Fibroblast of pulmonary artery (primary cell): Measurements from ENCODE around the gene DHTKD1.

Experiments
- DNase-seq: peaks from one replicate; pipeline ENCODE4 v3.0.0-alpha.2; 2010; ENCODE audit warnings: low read depth
- H3K4me3 ChIP-seq: replicated peaks from 2 replicates; pipeline ENCODE4 v1.5.1; 2011; ENCODE audit warnings: low read depth, mild to moderate bottlenecking, control low read depth, low read length, moderate library complexity
- TF ChIP-seq, protein P1 (sequence below): IDR thresholded peaks from 2 replicates; pipeline ENCODE4 v1.5.1; 2011; ENCODE audit warnings: mild to moderate bottlenecking, control low read depth, low read length, inconsistent platforms; ENCODE audit errors: missing control alignments

The DHTKD1 gene

DNA sequence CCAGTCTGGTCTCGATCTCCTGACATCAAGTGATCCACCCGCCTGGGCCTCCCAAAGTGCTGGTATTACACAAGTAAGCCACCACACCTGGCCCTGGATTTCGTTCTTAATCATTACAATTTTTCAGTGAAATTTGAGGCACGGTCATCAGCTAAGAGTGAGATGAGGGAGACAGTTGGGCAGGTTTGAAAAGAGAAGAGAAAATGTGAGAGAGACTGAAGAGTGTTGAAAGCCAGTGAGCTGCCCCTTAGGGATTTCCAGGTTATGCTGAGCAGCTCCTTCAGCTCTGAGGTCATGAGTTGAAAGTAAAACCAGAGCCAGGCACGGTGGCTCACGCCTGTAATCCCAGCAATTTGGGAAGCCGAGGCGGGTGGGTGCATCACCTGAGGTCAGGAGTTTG, 20.2 kb upstream of the DHTKD1 start:
- no peak overlapping the region for H3K4me3 ChIP-seq
- no peak for DNase-seq
- TF ChIP-seq, protein P1, sequence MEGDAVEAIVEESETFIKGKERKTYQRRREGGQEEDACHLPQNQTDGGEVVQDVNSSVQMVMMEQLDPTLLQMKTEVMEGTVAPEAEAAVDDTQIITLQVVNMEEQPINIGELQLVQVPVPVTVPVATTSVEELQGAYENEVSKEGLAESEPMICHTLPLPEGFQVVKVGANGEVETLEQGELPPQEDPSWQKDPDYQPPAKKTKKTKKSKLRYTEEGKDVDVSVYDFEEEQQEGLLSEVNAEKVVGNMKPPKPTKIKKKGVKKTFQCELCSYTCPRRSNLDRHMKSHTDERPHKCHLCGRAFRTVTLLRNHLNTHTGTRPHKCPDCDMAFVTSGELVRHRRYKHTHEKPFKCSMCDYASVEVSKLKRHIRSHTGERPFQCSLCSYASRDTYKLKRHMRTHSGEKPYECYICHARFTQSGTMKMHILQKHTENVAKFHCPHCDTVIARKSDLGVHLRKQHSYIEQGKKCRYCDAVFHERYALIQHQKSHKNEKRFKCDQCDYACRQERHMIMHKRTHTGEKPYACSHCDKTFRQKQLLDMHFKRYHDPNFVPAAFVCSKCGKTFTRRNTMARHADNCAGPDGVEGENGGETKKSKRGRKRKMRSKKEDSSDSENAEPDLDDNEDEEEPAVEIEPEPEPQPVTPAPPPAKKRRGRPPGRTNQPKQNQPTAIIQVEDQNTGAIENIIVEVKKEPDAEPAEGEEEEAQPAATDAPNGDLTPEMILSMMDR, result no peak

GRCh38 chr10:12050528-12050927, 18.2 kb upstream of the DHTKD1 start:
- TF ChIP-seq, protein P1, result no peak
- H3K4me3 ChIP-seq, result no peak overlapping the region

DNA sequence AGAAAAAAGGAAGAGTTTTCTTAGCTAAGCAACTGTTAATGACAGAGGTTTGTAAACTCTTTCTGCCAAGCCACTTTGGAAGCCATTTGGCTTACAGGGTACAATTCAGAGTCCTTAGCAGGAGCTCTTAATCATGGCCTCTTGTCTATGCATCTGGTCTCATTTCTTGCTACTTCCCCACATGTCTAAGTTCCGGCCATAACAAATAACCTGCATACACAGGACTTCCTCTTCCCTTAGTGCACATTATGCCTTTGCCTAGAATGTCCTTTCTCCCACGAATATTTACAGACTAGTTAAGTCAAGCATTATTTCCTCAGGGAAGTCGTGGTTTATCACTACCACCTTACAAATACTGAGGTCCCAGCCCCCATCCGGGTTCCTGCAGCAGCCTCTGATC, 17.5 kb upstream of the DHTKD1 start:
- no peak for DNase-seq
- no peak overlapping the region for H3K4me3 ChIP-seq
- TF ChIP-seq, protein P1, result no peak

More at GRCh38 chr10:12050528-12050927, 18.2 kb upstream of the DHTKD1 start:
- no peak for DNase-seq

DNA sequence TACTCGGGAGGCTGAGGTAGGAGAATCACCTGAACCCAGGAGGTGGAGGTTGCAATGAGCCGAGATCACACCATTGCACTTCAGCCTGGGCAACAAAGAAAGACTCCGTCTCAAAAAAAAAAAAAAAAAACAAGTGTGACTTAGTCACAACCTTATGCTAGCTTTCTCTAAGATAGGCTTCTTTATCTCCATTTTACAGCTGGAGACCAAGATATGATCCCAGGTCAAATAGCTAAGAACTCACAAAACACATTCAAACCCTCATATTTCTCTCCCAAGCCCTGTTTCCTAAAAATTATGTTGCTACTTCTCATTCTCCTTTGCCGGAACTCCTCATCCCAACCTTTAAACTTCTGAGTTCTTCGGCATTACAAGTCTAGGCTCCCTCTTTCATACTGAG, 13.0 kb upstream of the DHTKD1 start:
- TF ChIP-seq, protein P1, result no peak
- no peak for DNase-seq
- no peak overlapping the region for H3K4me3 ChIP-seq

GRCh38 chr10:12056748-12057147, 12.0 kb upstream of the DHTKD1 start:
- DNase-seq, result no peak
- TF ChIP-seq, protein P1, result no peak
- no peak overlapping the region for H3K4me3 ChIP-seq

GRCh38 chr10:12061124-12061523, 7.6 kb upstream of the DHTKD1 start:
- H3K4me3 ChIP-seq, result no peak overlapping the region
- TF ChIP-seq, protein P1, result no peak

DNA sequence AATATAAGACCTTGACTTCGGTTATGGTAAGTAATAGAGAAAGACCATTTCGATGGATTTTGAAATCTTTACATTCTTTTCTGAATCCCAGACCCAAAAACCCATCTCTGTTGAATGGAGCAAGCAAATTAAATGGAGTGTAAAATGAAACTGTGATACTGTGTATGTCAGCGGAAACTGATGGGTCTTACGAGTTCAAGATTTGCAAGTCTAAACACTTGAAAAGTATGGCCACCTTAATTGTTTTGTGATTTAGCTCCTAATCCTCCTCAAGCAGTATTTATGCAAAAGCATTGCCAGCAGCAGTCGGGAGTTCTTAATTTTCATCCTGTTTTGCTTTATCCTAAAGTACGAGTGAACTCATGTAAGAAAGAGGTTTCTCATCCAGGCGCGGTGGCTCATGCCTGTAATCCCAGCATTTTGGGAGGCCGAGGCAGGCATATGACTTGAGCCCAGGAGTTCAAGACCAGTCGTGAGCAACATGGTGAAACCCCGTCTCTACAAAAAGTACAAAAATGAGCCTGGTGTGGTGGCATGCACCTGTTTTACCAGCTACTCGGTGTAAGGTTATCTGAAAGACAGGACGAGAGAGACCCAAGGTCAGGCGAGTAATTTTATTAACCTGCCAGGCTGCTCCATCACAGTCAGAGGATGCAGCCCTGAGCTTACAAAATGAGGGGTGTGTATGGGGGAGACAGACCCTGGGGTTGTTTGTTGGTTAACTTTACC, 5.8 kb upstream of the DHTKD1 start:
- TF ChIP-seq, protein P1, result no peak
- no peak overlapping the region for H3K4me3 ChIP-seq
- DNase-seq, result no peak

More at GRCh38 chr10:12061124-12061523, 7.6 kb upstream of the DHTKD1 start:
- no peak for DNase-seq
